Gastroesophageal sphincter (tissue), 3 donors: Measurements from ENCODE around the gene MTFR1L.

ENCODE experiments used
- CTCF ChIP-seq, 4 experiments: fragments of 200-600 bp in 2 of 4; fragments of 450-650 bp in 2 of 4; sonication (generic) in 1 of 4; IDR thresholded peaks; one replicate each; pipeline ENCODE4 v1.5.1; 2017 to 2019; ENCODE audit warnings: antibody characterized with exemption in 4 of 4, mild to moderate bottlenecking in 2 of 4, moderate library complexity in 2 of 4
- EP300 ChIP-seq: sonication (generic); formaldehyde crosslinking; IDR thresholded peaks from one replicate; pipeline ENCODE4 v1.6.1; 2017; ENCODE audit warnings: antibody characterized with exemption, mild to moderate bottlenecking
- POLR2AphosphoS5 ChIP-seq: sonication (generic); formaldehyde crosslinking; IDR thresholded peaks from one replicate; pipeline ENCODE4 v1.6.1; 2017; ENCODE audit warnings: antibody characterized with exemption

- no peak for TF ChIP-seq POLR2AphosphoS5
- no peak for TF ChIP-seq CTCF (IDR thresholded peaks at IDR 0.05)
- TF ChIP-seq EP300, result no peak
These were observed 46.2 kb upstream of the MTFR1L start for GRCh38 chr1:25773441-25774125.
